T-helper 1 cell (primary cell): ENCODE measurements around the gene DEFB108B.
A peak's percentile ranks its signal among the peaks of the same experiment; 100 is the strongest.
"Not testable (repeated sequence)": the region's sequence is repeated elsewhere in the genome, so short reads cannot be mapped to it uniquely, and the experiment has no call there.

Experiments
- DNase-seq, 5 donors: peaks; one replicate each; pipeline ENCODE4 v3.0.0-alpha.2; 2012 to 2020
- total RNA-seq, 4 donors: gene quantifications; one replicate each; lab custom pipeline; 2026; lab: John Stamatoyannopoulos, UW

The DEFB108B gene
- 0 reads per million in 4 donors for total RNA-seq

GRCh38 chr11:71832811-71833210 is at the start of gene DEFB108B:
TSS of gene DEFB108B (plus strand) at chr11:71833200. CDS start at chr11:71833200, 0 bp downstream.
- not testable (repeated sequence) for DNase-seq

- DNase-seq: peak in 1 of 5 donors; percentile 81
Observed at GRCh38 chr11:71786114-71786847, 46.7 kb upstream of the DEFB108B start.

GRCh38 chr11:71786848-71787097 is 46.2 kb upstream of the DEFB108B start:
- peak; percentile 95 to 99 (median 97) for DNase-seq

GRCh38 chr11:71787098-71787823 is 45.7 kb upstream of the DEFB108B start:
- peak; percentile 87 to 99 (median 95) for DNase-seq

GRCh38 chr11:71787824-71788454 is 45.1 kb upstream of the DEFB108B start:
- peak in 1 of 5 donors; percentile 14 for DNase-seq

GRCh38 chr11:71789444-71790196 is 43.4 kb upstream of the DEFB108B start:
- DNase-seq: not testable (repeated sequence)

GRCh38 chr11:71791111-71791510 is 41.9 kb upstream of the DEFB108B start:
- DNase-seq: not testable (repeated sequence)

GRCh38 chr11:71792621-71793235 is 40.3 kb upstream of the DEFB108B start:
- DNase-seq: peak in 4 of 5 donors; percentile 29 to 54 (median 39)

- not testable (repeated sequence) for DNase-seq
Observed at GRCh38 chr11:71794386-71795040, 38.5 kb upstream of the DEFB108B start.

GRCh38 chr11:71795236-71795635 is 37.8 kb upstream of the DEFB108B start:
- not testable (repeated sequence) for DNase-seq

- not testable (repeated sequence) for DNase-seq
Observed at GRCh38 chr11:71796016-71796415, 37.0 kb upstream of the DEFB108B start.

GRCh38 chr11:71796781-71797180 is 36.2 kb upstream of the DEFB108B start:
- not testable (repeated sequence) for DNase-seq

GRCh38 chr11:71799556-71800128 is 33.4 kb upstream of the DEFB108B start:
- DNase-seq: not testable (repeated sequence)

GRCh38 chr11:71800335-71800953 is 32.6 kb upstream of the DEFB108B start:
- DNase-seq: peak; percentile 64 to 85 (median 74)

- DNase-seq: not testable (repeated sequence)
Observed at GRCh38 chr11:71801026-71801425, 32.0 kb upstream of the DEFB108B start.

GRCh38 chr11:71802874-71803273 is 30.1 kb upstream of the DEFB108B start:
- not testable (repeated sequence) for DNase-seq

GRCh38 chr11:71804158-71804947 is 28.6 kb upstream of the DEFB108B start:
- not testable (repeated sequence) for DNase-seq

GRCh38 chr11:71812529-71812928 is 20.5 kb upstream of the DEFB108B start:
- DNase-seq: not testable (repeated sequence)

- DNase-seq: peak; percentile 64 to 82 (median 76)
Observed at GRCh38 chr11:71813481-71814355, 19.3 kb upstream of the DEFB108B start.
